ENCODE results near the gene PUM1.

PUM1 gene

GRCh38 chr1:30887485-30888315, 177.8 kb downstream of the PUM1 start:
- no peak for DNase-seq

- no peak for DNase-seq
Observed at GRCh38 chr1:30886710-30887428, 178.6 kb downstream of the PUM1 start.

GRCh38 chr1:30885570-30886522, 179.7 kb downstream of the PUM1 start:
- DNase-seq: no peak

GRCh38 chr1:30884723-30885122, 180.8 kb downstream of the PUM1 start:
- DNase-seq: no peak

- DNase-seq: no peak
Observed at GRCh38 chr1:30883389-30884172, 181.9 kb downstream of the PUM1 start.

GRCh38 chr1:30882678-30883388, 182.7 kb downstream of the PUM1 start:
- no peak for DNase-seq

Data from activated gamma-delta T cell (primary cell).